MCF 10A (cell line): Measurements from ENCODE around the gene LSP1. TPM values are rescaled to one million over a fixed set of nuclear protein-coding genes. Genes with fewer than 3 reads are reported as not detected.
"Not testable (repeated sequence)": the region's sequence is repeated elsewhere in the genome, so short reads cannot be mapped to it uniquely, and the experiment has no call there.

Source experiments
- BruUV-seq: library from RNA; stranded (reverse); fragments of 400-500 nt; replicated peaks from 2 replicates; lab custom pipeline; 2021; lab: Mats Ljungman, UMichigan
- CTCF ChIA-PET: fragments of 300-600 bp; sonication (Branson Sonifier 250); formaldehyde crosslinking; extraction: SDS; loops from one replicate; lab custom pipeline; 2021; ENCODE audit warnings: antibody characterized with exemption, inconsistent platforms; lab: Yijun Ruan, JAX
- POLR2A ChIA-PET: fragments of 300-600, 350-650 bp; sonication (Branson Sonifier 250); formaldehyde crosslinking; extraction: SDS; loops from one replicate; lab custom pipeline; 2020; ENCODE audit warnings: antibody characterized with exemption, inconsistent platforms; lab: Yijun Ruan, JAX
- DNase-seq: peaks from one replicate; pipeline ENCODE4 v3.0.0-alpha.2; 2018; ENCODE audit not compliant: unreplicated experiment
- H3K27ac Mint-ChIP-seq: one replicate; pipeline ENCODE4 v1.8.0; 2022; ENCODE audit warnings: mild to moderate bottlenecking, low read depth, mixed read lengths; ENCODE audit not compliant: unreplicated experiment
- H3K27me3 Mint-ChIP-seq: one replicate; pipeline ENCODE4 v1.8.0; 2022; ENCODE audit warnings: mixed read lengths; ENCODE audit not compliant: insufficient read depth, unreplicated experiment
- H3K36me3 Mint-ChIP-seq: one replicate; pipeline ENCODE4 v1.8.0; 2022; ENCODE audit warnings: mild to moderate bottlenecking, moderate library complexity, mixed read lengths; ENCODE audit not compliant: insufficient read depth, unreplicated experiment
- H3K4me1 Mint-ChIP-seq: one replicate; pipeline ENCODE4 v1.8.0; 2022; ENCODE audit warnings: mixed read lengths; ENCODE audit not compliant: insufficient read depth, unreplicated experiment
- H3K4me3 Mint-ChIP-seq: one replicate; pipeline ENCODE4 v1.8.0; 2022; ENCODE audit warnings: mild to moderate bottlenecking, moderate library complexity, mixed read lengths; ENCODE audit not compliant: unreplicated experiment
- H3K9me3 Mint-ChIP-seq: one replicate; pipeline ENCODE4 v1.8.0; 2022; ENCODE audit warnings: mixed read lengths; ENCODE audit not compliant: unreplicated experiment
- CTCF ChIP-seq: fragments of 200-600 bp; IDR thresholded peaks from one replicate; pipeline ENCODE4 v1.8.0; 2022; ENCODE audit warnings: antibody characterized with exemption, mild to moderate bottlenecking; ENCODE audit not compliant: unreplicated experiment
- intact Hi-C: fragments of 100-400 bp; cut with micrococcal nuclease; formaldehyde crosslinking; loops from 2 replicates; pipeline ENCODE4 v1.14.1; 2022
- total RNA-seq: library from RNA; stranded (reverse); gene quantifications from 2 replicates; pipeline ENCODE4 v1.2.3, GENCODE V29; 2022

The LSP1 gene
- total RNA-seq, 1 experiment from 2014 or later, result 3.7 TPM

DNA sequence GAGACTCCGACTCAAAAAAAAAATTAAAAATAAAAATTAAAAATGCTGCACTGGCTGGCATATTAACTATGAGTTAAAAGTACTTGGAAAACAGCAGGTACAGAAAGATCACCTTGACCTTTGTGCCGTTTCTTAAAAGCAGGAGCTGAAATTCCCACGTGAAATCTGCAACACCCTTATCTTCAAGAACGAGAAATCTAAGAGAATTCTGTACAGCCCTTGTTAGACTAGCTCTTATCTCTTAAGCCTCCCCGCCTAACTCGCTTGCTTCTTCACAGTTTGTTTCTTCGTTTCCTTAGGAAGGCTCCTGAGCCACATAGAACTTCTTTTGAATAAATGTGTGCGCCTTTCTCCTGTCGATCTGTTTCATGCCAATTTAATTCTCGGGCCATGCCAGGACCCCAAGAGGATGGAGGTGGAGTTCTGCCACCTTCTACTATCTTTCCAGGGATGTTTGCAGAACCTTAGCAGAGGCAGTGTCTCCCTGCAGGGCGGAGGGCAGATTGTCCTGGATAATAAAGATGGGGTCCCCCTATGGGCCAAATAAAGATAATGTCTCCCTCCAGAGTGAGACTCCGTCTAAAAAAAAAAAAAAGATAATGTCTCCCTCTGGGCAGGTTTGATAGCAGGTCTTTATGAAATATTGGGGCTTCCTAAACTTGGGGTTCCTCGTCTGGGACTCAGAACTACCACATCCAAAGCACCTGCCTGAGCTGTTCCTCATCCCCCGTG lies 45.5 kb upstream of the LSP1 start:
- H3K4me1 Mint-ChIP-seq, result no peaks in the 10 kb centered on the region
- ChIA-PET POLR2A (interaction anchor here (0.7 kb wide), 1 partner anchor 9 kb away, joined by 3 read pairs; no protein-coding TSS in a partner anchor), CTCF (interaction anchor here (0.7 to 2.6 kb wide), 4 partner anchors 36 to 114 kb away, joined by 3 to 8 read pairs (median 3); no protein-coding TSS in a partner anchor)
- no peak for DNase-seq
- H3K9me3 Mint-ChIP-seq, result no peaks in the 10 kb centered on the region
- no peak overlapping the region for H3K27ac Mint-ChIP-seq
- intact Hi-C loops, result no loop called here
- no TSS peak for BruUV-seq
- H3K27me3 Mint-ChIP-seq, result no peaks in the 10 kb centered on the region
- TF ChIP-seq CTCF, result no peak
- peaks cover 6% of the 10 kb centered on the region for H3K36me3 Mint-ChIP-seq
- no peak overlapping the region for H3K4me3 Mint-ChIP-seq

- CTCF ChIA-PET, result interaction anchor here (1.3 kb wide), 1 partner anchor 22 kb away, joined by 4 read pairs; no protein-coding TSS in a partner anchor
- no peaks in the 10 kb centered on the region for H3K36me3 Mint-ChIP-seq
- no TSS peak for BruUV-seq
These were observed 42.1 kb upstream of the LSP1 start for GRCh38 chr11:1810761-1811160.

DNA sequence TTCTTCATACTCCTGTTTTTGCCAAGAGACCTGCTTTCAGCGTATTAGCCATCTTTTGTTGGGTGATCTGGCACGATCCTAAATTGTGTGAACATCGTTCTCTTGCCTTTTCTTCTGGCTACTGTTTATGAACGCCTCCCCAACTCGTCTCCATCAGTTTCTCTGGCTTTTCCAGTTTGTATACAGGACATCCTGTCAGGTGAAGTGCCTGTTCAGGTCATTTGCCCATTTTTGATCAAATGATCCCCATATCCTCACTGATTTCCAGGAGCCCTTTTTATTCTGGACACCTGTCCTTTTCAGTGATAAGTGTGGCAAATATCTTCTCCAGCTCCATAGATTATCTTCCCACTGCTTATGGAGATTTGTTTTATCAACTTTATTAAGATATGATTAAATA lies 40.6 kb upstream of the LSP1 start:
- Mint-ChIP-seq H3K4me1 (no peaks in the 10 kb centered on the region), H3K27me3 (no peaks in the 10 kb centered on the region), H3K27ac (no peak overlapping the region), H3K9me3 (no peaks in the 10 kb centered on the region), H3K4me3 (no peak overlapping the region), H3K36me3 (no peaks in the 10 kb centered on the region)
- intact Hi-C loops, result no loop called here
- DNase-seq, result no peak
- no TSS peak for BruUV-seq
- ChIA-PET CTCF (interaction anchor here (1.4 kb wide), 1 partner anchor 159 kb away, joined by 4 read pairs; no protein-coding TSS in a partner anchor), POLR2A (no interaction called here)
- no peak for TF ChIP-seq CTCF

More at GRCh38 chr11:1810761-1811160, 42.1 kb upstream of the LSP1 start:
- Mint-ChIP-seq H3K4me3 (no peak overlapping the region), H3K9me3 (no peaks in the 10 kb centered on the region), H3K27ac (no peak overlapping the region), H3K27me3 (no peaks in the 10 kb centered on the region), H3K4me1 (no peaks in the 10 kb centered on the region)
- intact Hi-C loops, result no loop called here
- no peak for DNase-seq
- POLR2A ChIA-PET, result no interaction called here
- no peak for TF ChIP-seq CTCF

GRCh38 chr11:1812801-1813200 lies 40.1 kb upstream of the LSP1 start:
- Mint-ChIP-seq H3K27me3 (no peaks in the 10 kb centered on the region), H3K9me3 (no peaks in the 10 kb centered on the region), H3K36me3 (no peaks in the 10 kb centered on the region), H3K4me3 (no peak overlapping the region), H3K4me1 (no peaks in the 10 kb centered on the region), H3K27ac (no peak overlapping the region)
- intact Hi-C loops, result no loop called here
- no peak for TF ChIP-seq CTCF
- no TSS peak for BruUV-seq
- CTCF ChIA-PET, result no interaction called here
- POLR2A ChIA-PET, result no interaction called here
- no peak for DNase-seq

DNA sequence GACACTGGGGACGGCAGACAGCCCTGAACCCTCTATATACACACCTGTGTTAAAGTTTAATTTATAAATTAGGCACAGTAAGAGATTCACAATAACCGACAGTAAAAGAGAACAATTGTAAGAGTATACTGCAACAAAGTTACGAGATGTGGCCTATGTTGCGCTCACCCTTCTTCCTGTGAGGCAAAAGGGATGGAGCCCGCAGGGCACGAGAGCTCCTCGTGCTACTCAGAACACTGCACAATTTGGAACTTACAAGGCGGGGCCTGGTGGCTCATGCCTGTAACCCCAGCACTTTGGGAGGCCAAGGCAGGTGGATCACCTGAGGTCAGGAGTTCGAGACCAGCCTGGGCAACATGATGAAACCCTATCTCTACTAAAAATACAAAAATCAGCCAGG lies 39.5 kb upstream of the LSP1 start:
- CTCF ChIA-PET, H3K36me3 Mint-ChIP-seq, intact Hi-C loops: not testable (repeated sequence)

More for the DNA sequence above, 39.5 kb upstream of the LSP1 start:
- BruUV-seq, DNase-seq, H3K27me3 Mint-ChIP-seq, H3K9me3 Mint-ChIP-seq, H3K4me3 Mint-ChIP-seq, H3K27ac Mint-ChIP-seq, H3K4me1 Mint-ChIP-seq: not testable (repeated sequence)
- POLR2A ChIA-PET, result interaction anchor here (2.1 kb wide), 1 partner anchor 8 kb away, joined by 4 read pairs; no protein-coding TSS in a partner anchor
